Stimulated activated CD4-positive, alpha-beta T cell treated with anti-CD3 and anti-CD28 coated beads, TNF-alpha, amount 100 ng/mL, for 1 hour (primary cell): ENCODE data around the gene FBXW2.
"Not testable (repeated sequence)": the region's sequence is repeated elsewhere in the genome, so short reads cannot be mapped to it uniquely, and the experiment has no call there.

Experiments used
- DNase-seq, 3 donors: peaks; one replicate each; pipeline ENCODE4 v3.0.0-alpha.2; 2020; ENCODE audit warnings: low read depth in 3 of 3, low spot score in 1 of 3

FBXW2 gene

GRCh38 chr9:120746366-120746765, 46.9 kb downstream of the FBXW2 start:
- not testable (repeated sequence) for DNase-seq

GRCh38 chr9:120745278-120745677, 47.9 kb downstream of the FBXW2 start:
- no peak for DNase-seq

- DNase-seq, result no peak
These were observed 50.2 kb downstream of the FBXW2 start for GRCh38 chr9:120742951-120743416.

- DNase-seq, result no peak
These were observed 51.5 kb downstream of the FBXW2 start for GRCh38 chr9:120741701-120742100.

GRCh38 chr9:120741191-120741590, 52.0 kb downstream of the FBXW2 start:
- no peak for DNase-seq

- no peak for DNase-seq
These were observed 53.1 kb downstream of the FBXW2 start for GRCh38 chr9:120740132-120740531.

- DNase-seq, result no peak
These were observed 55.6 kb downstream of the FBXW2 start for GRCh38 chr9:120737416-120738165.

GRCh38 chr9:120736881-120737280, 56.3 kb downstream of the FBXW2 start:
- DNase-seq, result no peak

- DNase-seq, result no peak
These were observed 57.6 kb downstream of the FBXW2 start for GRCh38 chr9:120735415-120736126.

- no peak for DNase-seq
These were observed 58.4 kb downstream of the FBXW2 start for GRCh38 chr9:120734607-120735410.

- DNase-seq, result no peak
These were observed 60.0 kb downstream of the FBXW2 start for GRCh38 chr9:120733190-120733589.

GRCh38 chr9:120730654-120731514, 62.3 kb downstream of the FBXW2 start:
- no peak for DNase-seq

GRCh38 chr9:120729791-120730241, 63.4 kb downstream of the FBXW2 start:
- no peak for DNase-seq

GRCh38 chr9:120726484-120726883, 66.7 kb downstream of the FBXW2 start:
- no peak for DNase-seq

GRCh38 chr9:120725907-120726306, 67.3 kb downstream of the FBXW2 start:
- no peak for DNase-seq

GRCh38 chr9:120724757-120725400, 68.3 kb downstream of the FBXW2 start:
- no peak for DNase-seq

GRCh38 chr9:120723565-120723964, 69.7 kb downstream of the FBXW2 start:
- DNase-seq, result no peak

GRCh38 chr9:120720404-120720803, 72.8 kb downstream of the FBXW2 start:
- no peak for DNase-seq

- no peak for DNase-seq
These were observed 74.9 kb downstream of the FBXW2 start for GRCh38 chr9:120718316-120718715.

- DNase-seq, result no peak
These were observed 76.0 kb downstream of the FBXW2 start for GRCh38 chr9:120717176-120717575.
